Frontal cortex (tissue), 4 donors: ENCODE data around the gene FAM89A. TPM values are rescaled to one million over a fixed set of nuclear protein-coding genes. Genes with fewer than 3 reads are reported as not detected.
"Not testable (repeated sequence)": the region's sequence is repeated elsewhere in the genome, so short reads cannot be mapped to it uniquely, and the experiment has no call there.

Source experiments
- DNase-seq, 2 donors: peaks; one replicate each; pipeline ENCODE4 v3.0.0; 2012; ENCODE audit warnings: low spot score in 2 of 2
- FAIRE-seq: peaks from 2 replicates; lab custom pipeline; 2012; peaks lifted over from hg19 to GRCh38; lab: Jason Lieb, UNC
- total RNA-seq: library from RNA; depleted of rRNA; stranded (reverse); fragments of >200 nt; gene quantifications from one replicate; pipeline ENCODE4 v1.2.3, GENCODE V29; 2014
- donor health status: control.
- donor health status: control.
- donor health status: control.

The FAM89A gene
- total RNA-seq, 1 donor from 2014 or later: 2.9 TPM

- no peak for FAIRE-seq
Measured at GRCh38 chr1:231058416-231059109, 18.5 kb upstream of the FAM89A start.

GRCh38 chr1:231057410-231057809 is 17.4 kb upstream of the FAM89A start:
- DNase-seq (no peak), FAIRE-seq (no peak)

More at GRCh38 chr1:231058416-231059109, 18.5 kb upstream of the FAM89A start:
- DNase-seq: no peak

GRCh38 chr1:231055271-231055670 is 15.2 kb upstream of the FAM89A start:
- FAIRE-seq: no peak

GRCh38 chr1:231053493-231054162 is 13.6 kb upstream of the FAM89A start:
- DNase-seq (no peak), FAIRE-seq (no peak)

More at GRCh38 chr1:231055271-231055670, 15.2 kb upstream of the FAM89A start:
- no peak for DNase-seq

- no peak for FAIRE-seq
Measured at GRCh38 chr1:231052777-231053176, 12.7 kb upstream of the FAM89A start.

GRCh38 chr1:231050932-231051331 is 10.9 kb upstream of the FAM89A start:
- DNase-seq, FAIRE-seq: not testable (repeated sequence)

More at GRCh38 chr1:231052777-231053176, 12.7 kb upstream of the FAM89A start:
- DNase-seq: no peak

- FAIRE-seq (no peak), DNase-seq (no peak)
Measured at GRCh38 chr1:231050395-231050794, 10.3 kb upstream of the FAM89A start.

GRCh38 chr1:231049121-231049979 is 9.3 kb upstream of the FAM89A start:
- FAIRE-seq: no peak
- no peak for DNase-seq

- not testable (repeated sequence) for FAIRE-seq, DNase-seq
Measured at GRCh38 chr1:231048419-231048818, 8.4 kb upstream of the FAM89A start.

GRCh38 chr1:231047529-231047928 is 7.5 kb upstream of the FAM89A start:
- not testable (repeated sequence) for DNase-seq, FAIRE-seq

- no peak for DNase-seq
- FAIRE-seq: no peak
Measured at GRCh38 chr1:231046730-231047395, 6.8 kb upstream of the FAM89A start.

- not testable (repeated sequence) for FAIRE-seq, DNase-seq
Measured at GRCh38 chr1:231045921-231046729, 6.1 kb upstream of the FAM89A start.

GRCh38 chr1:231045286-231045685 is 5.2 kb upstream of the FAM89A start:
- FAIRE-seq (no peak), DNase-seq (no peak)

- no peak for DNase-seq
- FAIRE-seq: no peak
Measured at GRCh38 chr1:231044588-231044987, 4.5 kb upstream of the FAM89A start.

GRCh38 chr1:231041719-231042261 is 1.7 kb upstream of the FAM89A start:
- DNase-seq: no peak
- FAIRE-seq: no peak

GRCh38 chr1:231040800-231041718 is 1.0 kb upstream of the FAM89A start:
- FAIRE-seq (no peak), DNase-seq (no peak)

GRCh38 chr1:231039161-231040018 is 664 bp downstream of the FAM89A start:
- FAIRE-seq: no peak

More at GRCh38 chr1:231039161-231040018, 664 bp downstream of the FAM89A start:
- peak in 1 of 2 donors; percentile 64 for DNase-seq
